ENCODE data around the gene SUCLG2. TPM values are rescaled to one million over a fixed set of nuclear protein-coding genes. Genes with fewer than 3 reads are reported as not detected.

Gene SUCLG2
- total and polyA plus RNA-seq, 2 donors (not counting 1 experiment from before 2014, with no cell fraction given) = 56.8 to 87.4 TPM

DNA sequence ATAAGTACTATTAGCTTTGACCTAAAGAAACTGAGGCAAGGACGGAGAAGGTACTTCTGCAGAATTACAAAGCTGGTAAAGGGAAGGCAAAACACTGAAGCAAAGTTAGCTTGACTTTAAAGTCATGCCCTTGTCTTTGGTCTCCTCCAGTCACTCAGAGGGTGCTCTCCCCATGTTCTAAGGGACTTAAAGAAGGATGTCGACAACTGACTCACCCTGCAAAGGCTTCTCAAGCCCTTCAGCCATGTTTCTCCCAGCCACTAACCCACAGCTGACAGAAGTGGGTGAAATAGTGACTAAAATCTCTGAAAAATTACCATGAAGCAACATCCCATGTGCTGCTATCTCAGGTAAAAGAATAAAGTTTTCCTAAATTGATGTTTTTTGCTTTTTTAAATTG is 46.4 kb downstream of the SUCLG2 start:
- TF ChIP-seq EZH2 (IDR thresholded peaks at IDR 0.05; ENCODE audit: low read length, missing control alignments) = no peak
- H3K9ac ChIP-seq (ENCODE audit: insufficient read depth, low read length) = no peak overlapping the region
- H3K36me3 ChIP-seq (ENCODE audit: control insufficient read depth, insufficient read depth, low read length) = peaks cover 2% of the 10 kb centered on the region
- peaks cover 2% of the 10 kb centered on the region for H3K79me2 ChIP-seq (ENCODE audit: control insufficient read depth, insufficient read depth, low read length)
- H2AFZ ChIP-seq (ENCODE audit: low read length) = no peak overlapping the region
- no peak overlapping the region for H3K4me3 ChIP-seq (replicated peaks in 1 of 4; ENCODE audit: control extremely low read depth in 1 of 4, insufficient read depth in 1 of 4, low read depth in 3 of 4, low read length in 4 of 4)
- H3K4me2 ChIP-seq (ENCODE audit: extremely low read depth, insufficient read depth, low read length) = no peak overlapping the region
- no peak overlapping the region for H3K27ac ChIP-seq (ENCODE audit: insufficient read depth, low read length)
- no peaks in the 10 kb centered on the region for H3K9me3 ChIP-seq (ENCODE audit: control insufficient read depth, insufficient read depth, low read depth, low read length)
- peaks cover 4% of the 10 kb centered on the region for H3K4me1 ChIP-seq (ENCODE audit: control insufficient read depth, extremely low read depth, insufficient read depth, low read length)
- no peaks in the 10 kb centered on the region for H4K20me1 ChIP-seq (ENCODE audit: control insufficient read depth, extremely low read depth, insufficient read depth, low read length)
- no peaks in the 10 kb centered on the region for H3K27me3 ChIP-seq (ENCODE audit: control insufficient read depth, insufficient read depth, low read length)
- DNase-seq (ENCODE audit: low read depth in 2 of 2) = no peak

DNA sequence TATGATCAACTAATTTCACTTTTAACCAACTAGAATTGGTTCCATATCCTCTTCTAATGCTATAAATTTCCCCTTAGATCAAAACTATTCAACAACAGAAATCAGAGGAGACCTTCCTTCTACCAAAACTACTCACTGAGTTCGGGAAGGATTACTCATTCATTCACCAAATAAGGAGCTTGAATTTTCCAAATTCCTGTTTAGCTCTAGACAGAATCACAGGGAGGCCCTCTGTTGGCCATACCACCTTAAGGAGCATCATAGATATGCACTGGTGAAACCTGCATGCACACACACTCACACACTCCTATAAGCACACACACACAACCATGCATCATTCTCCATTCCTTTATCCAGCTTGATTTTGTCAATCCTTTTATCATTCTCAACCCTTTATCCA is 49.0 kb downstream of the SUCLG2 start:
- peak; percentile 75 to 83 for DNase-seq (ENCODE audit: low read depth in 2 of 2)
- Histone ChIP-seq H3K4me2 (ENCODE audit: extremely low read depth, insufficient read depth, low read length) (no peak overlapping the region), H3K27ac (ENCODE audit: insufficient read depth, low read length) (no peak overlapping the region), H3K9ac (ENCODE audit: insufficient read depth, low read length) (no peak overlapping the region), H3K9me3 (ENCODE audit: control insufficient read depth, insufficient read depth, low read depth, low read length) (no peaks in the 10 kb centered on the region), H3K4me3 (replicated peaks in 1 of 4; ENCODE audit: control extremely low read depth in 1 of 4, insufficient read depth in 1 of 4, low read depth in 3 of 4, low read length in 4 of 4) (no peak overlapping the region), H3K4me1 (ENCODE audit: control insufficient read depth, extremely low read depth, insufficient read depth, low read length) (peaks cover 2% of the 10 kb centered on the region), H3K36me3 (ENCODE audit: control insufficient read depth, insufficient read depth, low read length) (peaks cover 2% of the 10 kb centered on the region), H3K79me2 (ENCODE audit: control insufficient read depth, insufficient read depth, low read length) (no peaks in the 10 kb centered on the region), H2AFZ (ENCODE audit: low read length) (no peak overlapping the region), H3K27me3 (ENCODE audit: control insufficient read depth, insufficient read depth, low read length) (no peaks in the 10 kb centered on the region), H4K20me1 (ENCODE audit: control insufficient read depth, extremely low read depth, insufficient read depth, low read length) (no peaks in the 10 kb centered on the region)
- TF ChIP-seq, protein P1, sequence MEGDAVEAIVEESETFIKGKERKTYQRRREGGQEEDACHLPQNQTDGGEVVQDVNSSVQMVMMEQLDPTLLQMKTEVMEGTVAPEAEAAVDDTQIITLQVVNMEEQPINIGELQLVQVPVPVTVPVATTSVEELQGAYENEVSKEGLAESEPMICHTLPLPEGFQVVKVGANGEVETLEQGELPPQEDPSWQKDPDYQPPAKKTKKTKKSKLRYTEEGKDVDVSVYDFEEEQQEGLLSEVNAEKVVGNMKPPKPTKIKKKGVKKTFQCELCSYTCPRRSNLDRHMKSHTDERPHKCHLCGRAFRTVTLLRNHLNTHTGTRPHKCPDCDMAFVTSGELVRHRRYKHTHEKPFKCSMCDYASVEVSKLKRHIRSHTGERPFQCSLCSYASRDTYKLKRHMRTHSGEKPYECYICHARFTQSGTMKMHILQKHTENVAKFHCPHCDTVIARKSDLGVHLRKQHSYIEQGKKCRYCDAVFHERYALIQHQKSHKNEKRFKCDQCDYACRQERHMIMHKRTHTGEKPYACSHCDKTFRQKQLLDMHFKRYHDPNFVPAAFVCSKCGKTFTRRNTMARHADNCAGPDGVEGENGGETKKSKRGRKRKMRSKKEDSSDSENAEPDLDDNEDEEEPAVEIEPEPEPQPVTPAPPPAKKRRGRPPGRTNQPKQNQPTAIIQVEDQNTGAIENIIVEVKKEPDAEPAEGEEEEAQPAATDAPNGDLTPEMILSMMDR (conservative IDR thresholded peaks at IDR 0.05 in 1 of 2, IDR thresholded peaks at IDR 0.05 in 1 of 2; ENCODE audit: low read depth in 1 of 2, low read length in 2 of 2) = peak; percentile 56
- no peak for TF ChIP-seq EZH2 (IDR thresholded peaks at IDR 0.05; ENCODE audit: low read length, missing control alignments)

DNA sequence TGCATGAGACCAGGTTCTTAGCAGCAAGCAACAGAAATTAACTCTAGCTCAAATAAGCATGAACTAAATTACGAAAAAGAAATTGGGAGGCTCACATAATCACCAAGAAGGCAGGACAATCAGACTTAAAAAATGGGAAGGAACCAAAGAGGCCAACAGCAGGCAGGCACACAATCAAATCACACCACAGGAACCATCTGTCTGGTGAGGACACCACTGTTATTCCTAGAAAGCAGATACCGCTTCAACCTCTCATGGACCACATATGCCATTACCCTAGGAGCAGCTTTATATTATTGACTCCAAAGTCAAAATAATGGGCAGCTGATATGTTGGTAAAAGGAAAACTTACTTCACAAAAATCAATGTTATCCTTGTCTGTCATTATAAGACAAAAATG is 51.6 kb downstream of the SUCLG2 start:
- Histone ChIP-seq H3K4me1 (ENCODE audit: control insufficient read depth, extremely low read depth, insufficient read depth, low read length) (peaks cover 2% of the 10 kb centered on the region), H3K9me3 (ENCODE audit: control insufficient read depth, insufficient read depth, low read depth, low read length) (no peaks in the 10 kb centered on the region)

More for the DNA sequence above, 51.6 kb downstream of the SUCLG2 start:
- no peak overlapping the region for H3K4me2 ChIP-seq (ENCODE audit: extremely low read depth, insufficient read depth, low read length)
- no peaks in the 10 kb centered on the region for H3K36me3 ChIP-seq (ENCODE audit: control insufficient read depth, insufficient read depth, low read length)
- no peak overlapping the region for H3K27ac ChIP-seq (ENCODE audit: insufficient read depth, low read length)
- H3K4me3 ChIP-seq (replicated peaks in 1 of 4; ENCODE audit: control extremely low read depth in 1 of 4, insufficient read depth in 1 of 4, low read depth in 3 of 4, low read length in 4 of 4) = no peak overlapping the region
- H3K9ac ChIP-seq (ENCODE audit: insufficient read depth, low read length) = no peak overlapping the region
- no peak for TF ChIP-seq EZH2 (IDR thresholded peaks at IDR 0.05; ENCODE audit: low read length, missing control alignments)
- TF ChIP-seq, protein P1 (conservative IDR thresholded peaks at IDR 0.05 in 1 of 2, IDR thresholded peaks at IDR 0.05 in 1 of 2; ENCODE audit: low read depth in 1 of 2, low read length in 2 of 2) = no peak
- no peaks in the 10 kb centered on the region for H3K79me2 ChIP-seq (ENCODE audit: control insufficient read depth, insufficient read depth, low read length)
- no peak for DNase-seq (ENCODE audit: low read depth in 2 of 2)
- H2AFZ ChIP-seq (ENCODE audit: low read length) = no peak overlapping the region
- H4K20me1 ChIP-seq (ENCODE audit: control insufficient read depth, extremely low read depth, insufficient read depth, low read length) = no peaks in the 10 kb centered on the region
- no peaks in the 10 kb centered on the region for H3K27me3 ChIP-seq (ENCODE audit: control insufficient read depth, insufficient read depth, low read length)
